ENCODE results near the gene FBP2.

The FBP2 gene

GRCh38 chr9:94511134-94511954, 82.3 kb downstream of the FBP2 start:
- no peak for DNase-seq
- Histone ChIP-seq H3K36me3 (replicated peaks) (no peaks in the 10 kb centered on the region), H3K27me3 (replicated peaks) (no peaks in the 10 kb centered on the region), H3K4me3 (ENCODE audit: low read depth, low read length) (no peak overlapping the region), H3K27ac (no peak overlapping the region)
- in situ Hi-C loops (cut with HindIII; ENCODE audit: low pct_ligation_motif_present, low sequenced_read_pairs) = no loop called here
- TF ChIP-seq, protein P1, sequence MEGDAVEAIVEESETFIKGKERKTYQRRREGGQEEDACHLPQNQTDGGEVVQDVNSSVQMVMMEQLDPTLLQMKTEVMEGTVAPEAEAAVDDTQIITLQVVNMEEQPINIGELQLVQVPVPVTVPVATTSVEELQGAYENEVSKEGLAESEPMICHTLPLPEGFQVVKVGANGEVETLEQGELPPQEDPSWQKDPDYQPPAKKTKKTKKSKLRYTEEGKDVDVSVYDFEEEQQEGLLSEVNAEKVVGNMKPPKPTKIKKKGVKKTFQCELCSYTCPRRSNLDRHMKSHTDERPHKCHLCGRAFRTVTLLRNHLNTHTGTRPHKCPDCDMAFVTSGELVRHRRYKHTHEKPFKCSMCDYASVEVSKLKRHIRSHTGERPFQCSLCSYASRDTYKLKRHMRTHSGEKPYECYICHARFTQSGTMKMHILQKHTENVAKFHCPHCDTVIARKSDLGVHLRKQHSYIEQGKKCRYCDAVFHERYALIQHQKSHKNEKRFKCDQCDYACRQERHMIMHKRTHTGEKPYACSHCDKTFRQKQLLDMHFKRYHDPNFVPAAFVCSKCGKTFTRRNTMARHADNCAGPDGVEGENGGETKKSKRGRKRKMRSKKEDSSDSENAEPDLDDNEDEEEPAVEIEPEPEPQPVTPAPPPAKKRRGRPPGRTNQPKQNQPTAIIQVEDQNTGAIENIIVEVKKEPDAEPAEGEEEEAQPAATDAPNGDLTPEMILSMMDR (IDR thresholded peaks at IDR 0.05; ENCODE audit: low read depth, low read length, missing control alignments) = no peak
